DOHH2 (cell line): ENCODE data around the gene NAA50.

Source experiments
- CTCF ChIP-seq: fragments of 200-600 bp; sonication (generic); IDR thresholded peaks from one replicate; pipeline ENCODE4 v1.5.1; 2014; ENCODE audit warnings: antibody characterized with exemption, mild to moderate bottlenecking, low read depth, low read length; ENCODE audit not compliant: poor library complexity, severe bottlenecking
- EZH2phosphoT487 ChIP-seq: fragments of 200-600 bp; sonication (generic); IDR thresholded peaks from 2 replicates; pipeline ENCODE4 v1.6.1; 2017; ENCODE audit warnings: borderline replicate concordance, mild to moderate bottlenecking, antibody characterized with exemption, low read length, moderate library complexity, mixed read lengths

GRCh38 chr3:113676261-113676660, 69.8 kb downstream of the NAA50 start:
- no peak for TF ChIP-seq CTCF
- TF ChIP-seq EZH2phosphoT487: no peak
